SK-N-SH (cell line): ENCODE measurements around the gene FSTL5. TPM values are rescaled to one million over a fixed set of nuclear protein-coding genes. Genes with fewer than 3 reads are reported as not detected.

Experiments used
- CTCF ChIA-PET: fragments of 300-600, 350-600 bp; formaldehyde crosslinking; extraction: SDS; loops from one replicate; lab custom pipeline; 2021; lab: Yijun Ruan, JAX
- POLR2A ChIA-PET: fragments of 350-600 bp; sonication (Branson Sonifier 250); formaldehyde crosslinking; extraction: SDS; loops from one replicate; lab custom pipeline; 2020; ENCODE audit warnings: antibody characterized with exemption, inconsistent platforms; lab: Yijun Ruan, JAX
- DNase-seq: peaks from one replicate; pipeline ENCODE4 v3.0.0; 2012
- H2AFZ ChIP-seq: fragments of 200-600 bp; sonication (generic); 2 replicates; pipeline ENCODE4 v1.8.1; 2016; ENCODE audit warnings: antibody characterized with exemption, mild to moderate bottlenecking, low read depth
- H3F3A ChIP-seq: fragments of 200-600 bp; sonication (generic); replicated peaks from 2 replicates; pipeline ENCODE3; 2016; ENCODE audit warnings: antibody characterized with exemption, mild to moderate bottlenecking; ENCODE audit not compliant: insufficient read depth
- H3K27ac ChIP-seq, 2 experiments: fragments of 200-500 bp in 1 of 2; fragments of 200-600 bp in 1 of 2; sonication (Bioruptor generic) in 1 of 2; sonication (generic), shearing (Covaris generic) in 1 of 2; 2 replicates each; pipeline versions ENCODE4 v1.5.1 to v1.6.1; 2014 to 2016; ENCODE audit warnings: low read depth in 2 of 2, inconsistent platforms in 1 of 2, low read length in 1 of 2, mild to moderate bottlenecking in 1 of 2, mixed read lengths in 1 of 2
- H3K27me3 ChIP-seq: fragments of 200-600 bp; sonication (generic), shearing (Covaris generic); 2 replicates; pipeline ENCODE4 v1.6.1; 2016; ENCODE audit warnings: mixed run types; ENCODE audit not compliant: insufficient read depth
- H3K36me3 ChIP-seq, 2 experiments: fragments of 200-500 bp in 1 of 2; fragments of 200-600 bp in 1 of 2; sonication (Bioruptor generic) in 1 of 2; sonication (generic) in 1 of 2; replicated peaks in 1 of 2; 2 replicates each; pipeline versions ENCODE3 to v1.5.1; 2014 to 2016; ENCODE audit warnings: low read length in 1 of 2, mild to moderate bottlenecking in 1 of 2; ENCODE audit not compliant: insufficient read depth in 2 of 2, control insufficient read depth in 1 of 2
- H3K4me1 ChIP-seq, 2 experiments: fragments of 200-500 bp in 1 of 2; fragments of 200-600 bp in 1 of 2; sonication (Bioruptor generic) in 1 of 2; sonication (generic), shearing (Covaris generic) in 1 of 2; 2 replicates each; pipeline versions ENCODE4 v1.5.1 to v1.6.1; 2014 to 2016; ENCODE audit warnings: low read depth in 1 of 2, low read length in 1 of 2, mixed run types in 1 of 2; ENCODE audit not compliant: insufficient read depth in 2 of 2, control insufficient read depth in 1 of 2
- H3K4me2 ChIP-seq: fragments of 200-600 bp; sonication (generic), shearing (Covaris generic); 2 replicates; pipeline ENCODE4 v1.6.1; 2017; ENCODE audit warnings: mixed run types
- H3K4me3 ChIP-seq, 2 experiments: fragments of 200-500 bp in 1 of 2; fragments of 200-600 bp in 1 of 2; sonication (Bioruptor generic) in 1 of 2; sonication (generic), shearing (Covaris generic) in 1 of 2; 2 replicates each; pipeline versions ENCODE4 v1.5.1 to v1.8.1; 2014 to 2016; ENCODE audit warnings: low read depth in 2 of 2, inconsistent platforms in 1 of 2, low read length in 1 of 2, mild to moderate bottlenecking in 1 of 2, mixed read lengths in 1 of 2, moderate library complexity in 1 of 2
- H3K79me2 ChIP-seq: fragments of 200-600 bp; sonication (generic); 2 replicates; pipeline ENCODE4 v1.8.1; 2017; ENCODE audit warnings: mild to moderate bottlenecking; ENCODE audit not compliant: insufficient read depth
- H3K9ac ChIP-seq: fragments of 200-600 bp; sonication (generic); 2 replicates; pipeline ENCODE4 v1.6.1; 2017; ENCODE audit warnings: mixed run types
- H3K9me2 ChIP-seq: fragments of 200-600 bp; sonication (generic); 2 replicates; pipeline ENCODE4 v1.6.1; 2017; ENCODE audit warnings: mixed run types
- H3K9me3 ChIP-seq: fragments of 200-600 bp; sonication (generic); 2 replicates; pipeline ENCODE4 v1.6.1; 2017; ENCODE audit warnings: mixed run types, mild to moderate bottlenecking, moderate library complexity
- H4K20me1 ChIP-seq: fragments of 200-600 bp; sonication (generic); 2 replicates; pipeline ENCODE4 v1.6.1; 2017; ENCODE audit warnings: mild to moderate bottlenecking, mixed run types; ENCODE audit not compliant: insufficient read depth
- CHD2 ChIP-seq: fragments of 150-350 bp; IDR thresholded peaks from 2 replicates; pipeline ENCODE4 v1.6.1; 2018; ENCODE audit warnings: low read length; ENCODE audit not compliant: partially characterized antibody
- FOSL2 ChIP-seq: IDR thresholded peaks from 2 replicates; pipeline ENCODE4 v1.4.0; 2012; ENCODE audit warnings: low read depth, mild to moderate bottlenecking, moderate library complexity, borderline replicate concordance
- FOXJ3 ChIP-seq: sonication (generic); formaldehyde crosslinking; IDR thresholded peaks from 2 replicates; pipeline ENCODE4 v1.5.1; 2020; ENCODE audit warnings: mild to moderate bottlenecking, missing genetic modification reagents
- GATA2 ChIP-seq: sonication (generic); formaldehyde crosslinking; IDR thresholded peaks from 2 replicates; pipeline ENCODE4 v1.5.0; 2020; ENCODE audit warnings: mild to moderate bottlenecking, missing genetic modification reagents
- JUND ChIP-seq: IDR thresholded peaks from 2 replicates; pipeline ENCODE4 v1.4.0; 2012
- MXI1 ChIP-seq: IDR thresholded peaks from 2 replicates; pipeline ENCODE4 v1.6.1; 2012; ENCODE audit warnings: mild to moderate bottlenecking, low read depth, low read length, improper control_type of control experiment
- NFIC ChIP-seq: IDR thresholded peaks from 2 replicates; pipeline ENCODE4 v1.4.0; 2012; ENCODE audit warnings: borderline replicate concordance
- NRF1 ChIP-seq: IDR thresholded peaks from 2 replicates; pipeline ENCODE4 v1.6.1; 2012; ENCODE audit warnings: low read depth, mild to moderate bottlenecking, low read length
- RAD21 ChIP-seq: IDR thresholded peaks from 2 replicates; pipeline ENCODE4 v1.6.1; 2012; ENCODE audit warnings: mild to moderate bottlenecking, low read length
- RCOR1 ChIP-seq: fragments of 150-350 bp; IDR thresholded peaks from 2 replicates; pipeline ENCODE4 v1.6.1; 2017; ENCODE audit warnings: antibody characterized with exemption, low read length
- REST ChIP-seq: IDR thresholded peaks from 2 replicates; pipeline ENCODE4 v1.6.1; 2012; ENCODE audit warnings: mild to moderate bottlenecking, low read depth, low read length, moderate library complexity
- RFX5 ChIP-seq: IDR thresholded peaks from 2 replicates; pipeline ENCODE4 v1.6.1; 2012; ENCODE audit warnings: mild to moderate bottlenecking, improper control_type of control experiment, low read length
- SMC3 ChIP-seq: IDR thresholded peaks from 2 replicates; pipeline ENCODE4 v1.6.1; 2012; ENCODE audit warnings: low read depth, low read length, improper control_type of control experiment
- TCF12 ChIP-seq: IDR thresholded peaks from 2 replicates; pipeline ENCODE4 v1.4.0; 2012
- YY1 ChIP-seq: IDR thresholded peaks from 2 replicates; pipeline ENCODE4 v1.4.0; 2012; ENCODE audit warnings: low read depth, mild to moderate bottlenecking
- WGBS: methylation state at CpG from one replicate; pipeline ENCODE4 v1.1.6; 2017; ENCODE audit warnings: low lambda C conversion rate; 5-methylcytosine and 5-hydroxymethylcytosine counted together
- polyA plus RNA-seq, 3 experiments: library from polyadenylated mRNA; depleted of rRNA; stranded (reverse); fragments of >200 nt; gene quantifications; 2 replicates each; pipeline ENCODE4 v1.2.3, GENCODE V29; 2012
- TF ChIP-seq, protein P1 (sequence below): fragments of 150-350 bp; IDR thresholded peaks from 2 replicates; pipeline ENCODE4 v1.6.1; 2016; ENCODE audit warnings: mild to moderate bottlenecking, low read depth, low read length

FSTL5 gene
- polyA plus RNA-seq, 1 of the 3 experiments (the other 2 are of a cell fraction), result 0.07 TPM

GRCh38 chr4:161577579-161578301 is 586.1 kb downstream of the FSTL5 start (continued):
- TF ChIP-seq REST, result no peak
- TF ChIP-seq MXI1, result no peak
- TF ChIP-seq RCOR1, result no peak
- TF ChIP-seq CHD2, result no peak
- peak; percentile 16; the same call in 1 of the 2 replicates for TF ChIP-seq NFIC
- peak; percentile 76; the same call in 1 of the 2 replicates for TF ChIP-seq FOSL2
- TF ChIP-seq RFX5, result no peak
- no peak for TF ChIP-seq GATA2 (CRISPR knock-in tag)
- no peak for TF ChIP-seq NRF1
- TF ChIP-seq RAD21, result no peak
- TF ChIP-seq SMC3, result no peak
- TF ChIP-seq TCF12, result peak; percentile 85

- no peaks in the 10 kb centered on the region for H3K4me1 ChIP-seq
- CTCF ChIA-PET, result no interaction called here
- peaks cover 11% of the 10 kb centered on the region for H3F3A ChIP-seq
- H4K20me1 ChIP-seq, result no peaks in the 10 kb centered on the region
- H3K4me3 ChIP-seq, result no peak overlapping the region
- H3K4me2 ChIP-seq, result no peak overlapping the region
- no peaks in the 10 kb centered on the region for H3K9me2 ChIP-seq
- DNase-seq, result no peak
- TF ChIP-seq FOSL2 (peak; percentile 19; the same call in 1 of the 2 replicates), FOXJ3 (CRISPR knock-in tag) (no peak), YY1 (no peak), JUND (peak; percentile 30; the same call in 1 of the 2 replicates)
- TF ChIP-seq, protein P1, sequence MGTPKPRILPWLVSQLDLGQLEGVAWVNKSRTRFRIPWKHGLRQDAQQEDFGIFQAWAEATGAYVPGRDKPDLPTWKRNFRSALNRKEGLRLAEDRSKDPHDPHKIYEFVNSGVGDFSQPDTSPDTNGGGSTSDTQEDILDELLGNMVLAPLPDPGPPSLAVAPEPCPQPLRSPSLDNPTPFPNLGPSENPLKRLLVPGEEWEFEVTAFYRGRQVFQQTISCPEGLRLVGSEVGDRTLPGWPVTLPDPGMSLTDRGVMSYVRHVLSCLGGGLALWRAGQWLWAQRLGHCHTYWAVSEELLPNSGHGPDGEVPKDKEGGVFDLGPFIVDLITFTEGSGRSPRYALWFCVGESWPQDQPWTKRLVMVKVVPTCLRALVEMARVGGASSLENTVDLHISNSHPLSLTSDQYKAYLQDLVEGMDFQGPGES, result no peak
- WGBS, result 42% methylated on average over 2 of the region's 2 CpGs
- no peak overlapping the region for H3K9ac ChIP-seq
- no peaks in the 10 kb centered on the region for H3K27me3 ChIP-seq
- no peaks in the 10 kb centered on the region for H3K9me3 ChIP-seq
- no peaks in the 10 kb centered on the region for H3K36me3 ChIP-seq
- no peak overlapping the region for H3K27ac ChIP-seq
- POLR2A ChIA-PET, result no interaction called here
- H3K79me2 ChIP-seq, result no peaks in the 10 kb centered on the region
- no peak overlapping the region for H2AFZ ChIP-seq
Observed at GRCh38 chr4:161573836-161574235, 590.0 kb downstream of the FSTL5 start.
